Ishikawa (cell line): ENCODE results near the gene BTNL2.

Source experiments
- CEBPB ChIP-seq: IDR thresholded peaks from 2 replicates; pipeline ENCODE4 v1.6.1; 2012
- CREB1 ChIP-seq: IDR thresholded peaks from 2 replicates; pipeline ENCODE4 v1.6.1; 2012; ENCODE audit warnings: low read depth
- EGR1 ChIP-seq: IDR thresholded peaks from 2 replicates; pipeline ENCODE4 v1.6.1; 2012
- EP300 ChIP-seq: IDR thresholded peaks from 2 replicates; pipeline ENCODE4 v1.6.1; 2012; ENCODE audit warnings: borderline replicate concordance
- FOXM1 ChIP-seq: IDR thresholded peaks from 2 replicates; pipeline ENCODE4 v1.6.1; 2012; ENCODE audit warnings: low read depth, borderline replicate concordance
- NFIC ChIP-seq: IDR thresholded peaks from 2 replicates; pipeline ENCODE4 v1.6.1; 2012
- RAD21 ChIP-seq: IDR thresholded peaks from 2 replicates; pipeline ENCODE4 v1.6.1; 2012; ENCODE audit warnings: low read depth
- TAF1 ChIP-seq: IDR thresholded peaks from 2 replicates; pipeline ENCODE4 v1.6.1; 2012; ENCODE audit warnings: low read depth, mild to moderate bottlenecking
- TCF12 ChIP-seq: IDR thresholded peaks from 2 replicates; pipeline ENCODE4 v1.6.1; 2012; ENCODE audit warnings: low read depth
- TEAD4 ChIP-seq: IDR thresholded peaks from 2 replicates; pipeline ENCODE4 v1.6.1; 2012
- YY1 ChIP-seq: IDR thresholded peaks from 2 replicates; pipeline ENCODE4 v1.6.1; 2012; ENCODE audit warnings: low read depth
- ZBTB7A ChIP-seq: IDR thresholded peaks from 2 replicates; pipeline ENCODE4 v1.6.1; 2012; ENCODE audit warnings: low read depth
- TF ChIP-seq, protein P1 (sequence below): IDR thresholded peaks from 2 replicates; pipeline ENCODE4 v1.6.1; 2012; ENCODE audit warnings: low read depth, mild to moderate bottlenecking
- TF ChIP-seq, protein P2 (sequence below): IDR thresholded peaks from 2 replicates; pipeline ENCODE4 v1.6.1; 2012
- TF ChIP-seq, protein P3 (sequence below): IDR thresholded peaks from 2 replicates; pipeline ENCODE4 v1.6.1; 2012

BTNL2 gene

DNA sequence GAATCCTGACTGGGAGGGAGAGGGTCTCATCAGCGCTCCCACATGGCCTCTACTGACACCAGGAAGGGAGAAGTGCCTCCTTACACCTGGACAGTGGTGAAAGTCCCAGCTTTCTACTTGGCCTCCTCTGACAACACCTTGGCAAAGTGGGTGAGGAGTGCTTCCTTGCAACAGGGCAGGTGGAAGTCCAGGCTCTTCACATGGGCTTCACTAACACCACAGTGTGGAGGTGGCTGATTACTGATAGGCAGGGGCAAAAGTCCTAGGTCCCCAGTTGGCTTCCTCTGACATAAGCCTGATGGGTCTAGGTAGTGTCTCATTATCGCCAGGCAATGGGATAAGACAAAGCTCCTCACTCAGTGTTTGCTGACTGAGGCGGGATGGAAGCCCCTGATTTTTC is 23.2 kb upstream of the BTNL2 start:
- no peak for TF ChIP-seq TEAD4
- no peak for TF ChIP-seq NFIC
- TF ChIP-seq RAD21, result no peak
- no peak for TF ChIP-seq TAF1
- TF ChIP-seq, protein P1, sequence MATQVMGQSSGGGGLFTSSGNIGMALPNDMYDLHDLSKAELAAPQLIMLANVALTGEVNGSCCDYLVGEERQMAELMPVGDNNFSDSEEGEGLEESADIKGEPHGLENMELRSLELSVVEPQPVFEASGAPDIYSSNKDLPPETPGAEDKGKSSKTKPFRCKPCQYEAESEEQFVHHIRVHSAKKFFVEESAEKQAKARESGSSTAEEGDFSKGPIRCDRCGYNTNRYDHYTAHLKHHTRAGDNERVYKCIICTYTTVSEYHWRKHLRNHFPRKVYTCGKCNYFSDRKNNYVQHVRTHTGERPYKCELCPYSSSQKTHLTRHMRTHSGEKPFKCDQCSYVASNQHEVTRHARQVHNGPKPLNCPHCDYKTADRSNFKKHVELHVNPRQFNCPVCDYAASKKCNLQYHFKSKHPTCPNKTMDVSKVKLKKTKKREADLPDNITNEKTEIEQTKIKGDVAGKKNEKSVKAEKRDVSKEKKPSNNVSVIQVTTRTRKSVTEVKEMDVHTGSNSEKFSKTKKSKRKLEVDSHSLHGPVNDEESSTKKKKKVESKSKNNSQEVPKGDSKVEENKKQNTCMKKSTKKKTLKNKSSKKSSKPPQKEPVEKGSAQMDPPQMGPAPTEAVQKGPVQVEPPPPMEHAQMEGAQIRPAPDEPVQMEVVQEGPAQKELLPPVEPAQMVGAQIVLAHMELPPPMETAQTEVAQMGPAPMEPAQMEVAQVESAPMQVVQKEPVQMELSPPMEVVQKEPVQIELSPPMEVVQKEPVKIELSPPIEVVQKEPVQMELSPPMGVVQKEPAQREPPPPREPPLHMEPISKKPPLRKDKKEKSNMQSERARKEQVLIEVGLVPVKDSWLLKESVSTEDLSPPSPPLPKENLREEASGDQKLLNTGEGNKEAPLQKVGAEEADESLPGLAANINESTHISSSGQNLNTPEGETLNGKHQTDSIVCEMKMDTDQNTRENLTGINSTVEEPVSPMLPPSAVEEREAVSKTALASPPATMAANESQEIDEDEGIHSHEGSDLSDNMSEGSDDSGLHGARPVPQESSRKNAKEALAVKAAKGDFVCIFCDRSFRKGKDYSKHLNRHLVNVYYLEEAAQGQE, result no peak
- TF ChIP-seq ZBTB7A, result no peak
- TF ChIP-seq, protein P2, sequence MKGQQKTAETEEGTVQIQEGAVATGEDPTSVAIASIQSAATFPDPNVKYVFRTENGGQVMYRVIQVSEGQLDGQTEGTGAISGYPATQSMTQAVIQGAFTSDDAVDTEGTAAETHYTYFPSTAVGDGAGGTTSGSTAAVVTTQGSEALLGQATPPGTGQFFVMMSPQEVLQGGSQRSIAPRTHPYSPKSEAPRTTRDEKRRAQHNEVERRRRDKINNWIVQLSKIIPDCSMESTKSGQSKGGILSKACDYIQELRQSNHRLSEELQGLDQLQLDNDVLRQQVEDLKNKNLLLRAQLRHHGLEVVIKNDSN, result no peak

GRCh38 chr6:32427934-32428474 is 21.0 kb upstream of the BTNL2 start:
- TF ChIP-seq, protein P3, sequence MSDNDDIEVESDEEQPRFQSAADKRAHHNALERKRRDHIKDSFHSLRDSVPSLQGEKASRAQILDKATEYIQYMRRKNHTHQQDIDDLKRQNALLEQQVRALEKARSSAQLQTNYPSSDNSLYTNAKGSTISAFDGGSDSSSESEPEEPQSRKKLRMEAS, result no peak
- TF ChIP-seq CEBPB (no peak), EGR1 (no peak), FOXM1 (no peak), RAD21 (no peak), ZBTB7A (no peak), TCF12 (no peak), TEAD4 (no peak)
- TF ChIP-seq, protein P2, result no peak
- TF ChIP-seq, protein P1, result no peak

DNA sequence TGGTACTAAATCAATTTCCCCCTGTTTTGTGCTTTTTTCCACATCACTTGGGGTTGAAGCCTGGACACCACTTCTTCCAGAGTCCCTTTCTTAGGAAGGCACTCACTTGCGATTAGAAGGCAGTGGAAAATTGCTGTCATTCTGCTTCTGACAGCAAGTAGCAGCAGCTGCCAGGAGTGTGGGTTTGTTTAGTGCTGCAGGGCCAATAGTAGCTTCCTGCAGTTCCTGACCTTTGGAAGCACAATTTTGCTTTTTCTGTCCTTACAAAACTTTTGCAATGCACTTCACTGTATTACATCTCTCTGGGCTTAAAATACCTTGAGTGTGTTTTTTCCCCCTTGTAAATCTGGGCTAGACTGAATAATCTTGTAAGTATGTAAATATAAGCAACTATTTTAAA is 20.2 kb upstream of the BTNL2 start:
- TF ChIP-seq CREB1 (no peak), TCF12 (no peak), YY1 (no peak), ZBTB7A (no peak), EP300 (no peak), FOXM1 (no peak), RAD21 (no peak), NFIC (no peak), EGR1 (no peak), TEAD4 (no peak)
- TF ChIP-seq, protein P3, result no peak

DNA sequence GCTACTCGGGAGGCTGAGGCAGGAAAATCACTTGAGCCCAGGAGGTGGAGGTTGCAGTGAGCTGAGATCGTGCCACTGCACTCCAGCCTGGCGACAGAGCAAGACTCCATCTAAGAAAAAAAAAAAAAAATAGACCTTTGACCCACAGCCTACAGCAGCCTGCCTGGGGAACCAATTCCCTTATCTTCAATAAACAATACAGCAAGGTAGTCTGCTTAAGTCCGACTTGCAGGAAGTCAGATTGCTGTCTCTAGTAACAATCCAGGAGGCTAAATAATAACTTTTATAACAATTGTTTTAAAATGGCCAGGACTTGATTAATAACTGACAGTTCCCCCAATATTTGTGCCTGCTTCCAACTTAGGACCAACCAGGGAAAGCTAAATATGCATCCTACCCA is 19.4 kb upstream of the BTNL2 start:
- TF ChIP-seq TEAD4 (no peak), TCF12 (no peak), NFIC (no peak), FOXM1 (no peak), CREB1 (no peak), EP300 (no peak), YY1 (no peak), ZBTB7A (no peak), CEBPB (no peak)
- TF ChIP-seq, protein P1, result no peak
- TF ChIP-seq, protein P2, result no peak
